ENCODE results near the gene KLF1. TPM values are rescaled to one million over a fixed set of nuclear protein-coding genes. Genes with fewer than 3 reads are reported as not detected.

Gene KLF1
- total RNA-seq, 1 experiment from 2014 or later = not detected

DNA sequence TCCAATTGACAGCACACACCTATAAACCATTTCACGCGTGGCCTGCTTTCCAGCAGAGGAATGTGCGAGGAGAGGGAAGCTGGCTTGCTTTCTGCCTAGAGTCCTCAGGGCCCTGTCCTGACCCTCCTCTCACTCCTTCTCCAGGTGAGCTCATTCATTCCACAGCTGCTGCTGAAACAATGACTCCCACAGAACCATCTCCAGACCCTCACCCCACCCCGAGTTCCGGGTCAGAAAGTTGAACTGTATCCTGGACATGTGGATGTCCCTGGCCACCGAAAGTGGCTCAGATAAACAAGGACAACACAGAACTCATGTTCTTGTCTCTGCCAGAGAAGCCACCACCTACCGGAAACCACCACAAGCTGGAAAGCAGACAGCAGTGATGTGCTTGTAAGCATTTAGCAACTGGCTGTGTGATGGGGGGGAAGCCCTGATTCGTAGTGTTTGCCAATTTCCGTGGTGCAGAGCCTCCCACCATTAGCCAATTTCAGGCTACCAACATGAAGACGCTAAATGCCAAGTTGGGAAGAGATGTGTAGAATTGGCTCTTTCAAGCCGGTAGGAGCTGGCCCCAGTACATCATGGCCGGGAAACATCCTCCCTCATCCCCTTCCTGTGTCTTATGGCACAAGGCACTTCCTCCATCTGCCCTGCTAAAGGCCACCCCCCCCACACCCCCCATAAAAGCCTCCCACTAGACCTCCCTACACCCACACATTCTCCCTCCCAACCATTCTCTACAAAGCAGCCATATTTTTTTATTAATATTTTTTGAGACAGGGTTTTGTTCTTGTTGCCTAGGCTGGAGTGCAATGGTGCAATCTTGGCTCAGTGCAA is 27.1 kb upstream of the KLF1 start:
- intact Hi-C loops (cut with micrococcal nuclease) = no loop called here
- H2AFZ ChIP-seq (ENCODE audit: low read depth, low read length, poor library complexity, severe bottlenecking) = no peak overlapping the region
- CTCF ChIA-PET = no interaction called here
- no peaks in the 10 kb centered on the region for H4K20me1 ChIP-seq (ENCODE audit: insufficient read depth)
- no peak overlapping the region for H3K9ac ChIP-seq (ENCODE audit: low read length)
- H3K4me2 ChIP-seq (ENCODE audit: low read length) = no peak overlapping the region
- RAD21 ChIA-PET (ENCODE audit: low non-redundant PET in 1 of 2, low total read pairs in 2 of 2, uncharacterized antibody in 2 of 2, unreplicated experiment in 2 of 2) = no interaction called here
- H3K4me1 ChIP-seq (ENCODE audit: control insufficient read depth in 1 of 2, insufficient read depth in 2 of 2, low read length in 2 of 2) = peaks cover 0 to 3% of the 10 kb centered on the region in 2 experiments; a peak in 2 of 4 replicates
- BruUV-seq (replicated peaks) = no TSS peak
- H3K79me2 ChIP-seq (ENCODE audit: insufficient read depth, low read length) = no peaks in the 10 kb centered on the region
- ATAC-seq (no peak), DNase-seq (ENCODE audit: low read depth, low spot score) (no peak)
- TF ChIP-seq CBX3 (IDR thresholded peaks at IDR 0.05; ENCODE audit: low read depth) = no peak
- POLR2A ChIA-PET = no interaction called here
- no peaks in the 10 kb centered on the region for H3K9me2 ChIP-seq (ENCODE audit: insufficient read depth)
- H3K4me3 ChIP-seq (replicated peaks in 1 of 2; ENCODE audit: low read depth in 1 of 2, low read length in 2 of 2) = no peak overlapping the region
- H3K36me3 ChIP-seq (ENCODE audit: control insufficient read depth in 1 of 2, insufficient read depth in 2 of 2, low read length in 2 of 2) = no peaks in the 10 kb centered on the region
- H3K27ac ChIP-seq (ENCODE audit: low read depth, low read length) = no peak overlapping the region
- no peaks in the 10 kb centered on the region for H3K9me3 ChIP-seq (ENCODE audit: control insufficient read depth in 1 of 2, insufficient read depth in 1 of 2, low read depth in 1 of 2, low read length in 2 of 2)
- no peaks in the 10 kb centered on the region for H3K27me3 ChIP-seq (ENCODE audit: insufficient read depth, low read length)

DNA sequence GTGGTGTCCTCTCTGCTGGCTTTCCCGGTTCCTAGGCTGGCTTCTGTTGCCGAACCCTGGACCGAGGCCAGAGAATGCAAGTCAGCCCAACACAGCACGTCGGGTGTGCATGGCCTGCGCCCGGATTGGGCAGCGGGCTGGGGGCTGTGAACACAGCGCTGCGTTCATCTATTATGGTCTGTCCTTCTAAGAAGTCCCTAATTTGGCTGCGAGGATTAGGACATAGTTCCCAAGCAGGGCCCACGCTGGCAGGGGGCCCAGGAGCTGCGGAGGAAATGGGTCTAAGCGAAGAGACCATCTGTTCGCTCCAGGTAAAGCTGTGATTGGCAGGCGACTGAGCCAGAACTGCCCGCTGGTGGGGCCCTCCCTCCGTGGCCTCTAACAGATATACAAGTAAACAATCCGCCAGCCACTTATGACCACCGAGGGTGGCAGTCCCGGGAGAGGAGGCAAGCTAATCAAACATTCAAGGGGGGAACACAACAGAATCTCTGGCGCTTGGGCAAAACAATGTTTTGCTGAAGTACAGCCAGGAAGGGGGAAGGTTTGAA is 26.1 kb upstream of the KLF1 start:
- ChIA-PET RAD21 (ENCODE audit: low non-redundant PET in 1 of 2, low total read pairs in 2 of 2, uncharacterized antibody in 2 of 2, unreplicated experiment in 2 of 2) (no interaction called here), POLR2A (no interaction called here), CTCF (no interaction called here)
- H3K27ac ChIP-seq (ENCODE audit: low read depth, low read length) = no peak overlapping the region
- no peaks in the 10 kb centered on the region for H3K27me3 ChIP-seq (ENCODE audit: insufficient read depth, low read length)
- no peak overlapping the region for H2AFZ ChIP-seq (ENCODE audit: low read depth, low read length, poor library complexity, severe bottlenecking)
- H3K4me2 ChIP-seq (ENCODE audit: low read length) = no peak overlapping the region
- no peaks in the 10 kb centered on the region for H3K9me3 ChIP-seq (ENCODE audit: control insufficient read depth in 1 of 2, insufficient read depth in 1 of 2, low read depth in 1 of 2, low read length in 2 of 2)
- ATAC-seq (no peak), DNase-seq (ENCODE audit: low read depth, low spot score) (no peak)
- H3K79me2 ChIP-seq (ENCODE audit: insufficient read depth, low read length) = no peaks in the 10 kb centered on the region
- no TSS peak for BruUV-seq (replicated peaks)
- no peaks in the 10 kb centered on the region for H3K9me2 ChIP-seq (ENCODE audit: insufficient read depth)
- intact Hi-C loops (cut with micrococcal nuclease) = no loop called here
- H3K36me3 ChIP-seq (ENCODE audit: control insufficient read depth in 1 of 2, insufficient read depth in 2 of 2, low read length in 2 of 2) = no peaks in the 10 kb centered on the region
- no peak overlapping the region for H3K4me3 ChIP-seq (replicated peaks in 1 of 2; ENCODE audit: low read depth in 1 of 2, low read length in 2 of 2)
- no peaks in the 10 kb centered on the region for H4K20me1 ChIP-seq (ENCODE audit: insufficient read depth)
- H3K9ac ChIP-seq (ENCODE audit: low read length) = no peak overlapping the region
- H3K4me1 ChIP-seq (ENCODE audit: control insufficient read depth in 1 of 2, insufficient read depth in 2 of 2, low read length in 2 of 2) = no peaks in the 10 kb centered on the region
- TF ChIP-seq SRF (IDR thresholded peaks at IDR 0.05; ENCODE audit: low read depth) (no peak), EZH2phosphoT487 (IDR thresholded peaks at IDR 0.05; ENCODE audit: borderline replicate concordance) (no peak), CEBPB (IDR thresholded peaks at IDR 0.05; ENCODE audit: low read depth) (no peak)
